ENCODE data around the gene MTOR. TPM values are rescaled to one million over a fixed set of nuclear protein-coding genes. Genes with fewer than 3 reads are reported as not detected.
"Not testable (repeated sequence)": the region's sequence is repeated elsewhere in the genome, so short reads cannot be mapped to it uniquely, and the experiment has no call there.

The MTOR gene
- total and polyA plus RNA-seq, 4 donors, result 15.1 to 36.6 (median 26.9) TPM

GRCh38 chr1:11105586-11105985 is 156.8 kb downstream of the MTOR start:
- Histone ChIP-seq H3K4me1 (ENCODE audit: control insufficient read depth in 5 of 5, insufficient read depth in 5 of 5, low read length in 5 of 5) (peaks cover 0 to 5% (median 0%) of the 10 kb centered on the region in 5 donors), H3K9ac (ENCODE audit: insufficient read depth in 1 of 2, low read length in 2 of 2) (no peak overlapping the region), H3K36me3 (ENCODE audit: control insufficient read depth in 4 of 4, insufficient read depth in 4 of 4, low read length in 4 of 4) (peaks cover 3 to 36% (median 21%) of the 10 kb centered on the region in 4 donors), H3K9me3 (ENCODE audit: control insufficient read depth in 4 of 4, insufficient read depth in 3 of 4, low read length in 3 of 4) (peaks cover 0 to 1% (median 0%) of the 10 kb centered on the region in 4 donors), H3K27me3 (ENCODE audit: control insufficient read depth in 3 of 3, insufficient read depth in 3 of 3, low read length in 2 of 3) (no peaks in the 10 kb centered on the region), H3K4me3 (no peak overlapping the region), H3K27ac (ENCODE audit: low read depth in 1 of 2, low read length in 1 of 2) (no peak overlapping the region)
- no peak for DNase-seq
- no peak for ATAC-seq (ENCODE audit: insufficient read depth, low FRiP score)
- no peak for TF ChIP-seq CTCF (IDR thresholded peaks at IDR 0.05; ENCODE audit: control extremely low read depth, extremely low read depth)
- 95 to 97% methylated on average over 10 of the region's 10 CpGs for WGBS, 2 donors

GRCh38 chr1:11101347-11101746 is 161.0 kb downstream of the MTOR start:
- no peak overlapping the region for H3K27ac ChIP-seq (ENCODE audit: low read depth in 1 of 2, low read length in 1 of 2)
- H3K9ac ChIP-seq (ENCODE audit: insufficient read depth in 1 of 2, low read length in 2 of 2), result no peak overlapping the region
- no peaks in the 10 kb centered on the region for H3K27me3 ChIP-seq (ENCODE audit: control insufficient read depth in 3 of 3, insufficient read depth in 3 of 3, low read length in 2 of 3)
- DNase-seq (no peak), ATAC-seq (ENCODE audit: insufficient read depth, low FRiP score) (no peak)
- H3K4me3 ChIP-seq, result no peak overlapping the region
- H3K4me1 ChIP-seq (ENCODE audit: control insufficient read depth in 5 of 5, insufficient read depth in 5 of 5, low read length in 5 of 5), result peaks cover 3 to 12% (median 8%) of the 10 kb centered on the region in 5 donors
- WGBS, 2 donors, result 93 to 96% methylated on average over 6 of the region's 6 CpGs
- TF ChIP-seq CTCF (IDR thresholded peaks at IDR 0.05; ENCODE audit: control extremely low read depth, extremely low read depth), result no peak
- peaks cover 3 to 15% (median 10%) of the 10 kb centered on the region in 4 donors for H3K36me3 ChIP-seq (ENCODE audit: control insufficient read depth in 4 of 4, insufficient read depth in 4 of 4, low read length in 4 of 4)
- peaks cover 0 to 1% (median 0%) of the 10 kb centered on the region in 4 donors for H3K9me3 ChIP-seq (ENCODE audit: control insufficient read depth in 4 of 4, insufficient read depth in 3 of 4, low read length in 3 of 4)

GRCh38 chr1:11100806-11101205 is 161.5 kb downstream of the MTOR start:
- ATAC-seq (ENCODE audit: insufficient read depth, low FRiP score); H3K9ac ChIP-seq (ENCODE audit: insufficient read depth in 1 of 2, low read length in 2 of 2); DNase-seq; H3K9me3 ChIP-seq (ENCODE audit: control insufficient read depth in 4 of 4, insufficient read depth in 3 of 4, low read length in 3 of 4); H3K27me3 ChIP-seq (ENCODE audit: control insufficient read depth in 3 of 3, insufficient read depth in 3 of 3, low read length in 2 of 3); H3K27ac ChIP-seq (ENCODE audit: low read depth in 1 of 2, low read length in 1 of 2); H3K4me3 ChIP-seq: not testable (repeated sequence)
- WGBS, 2 donors, result 96% methylated on average over 17 of the region's 17 CpGs
- peaks cover 2 to 15% (median 8%) of the 10 kb centered on the region in 4 donors for H3K36me3 ChIP-seq (ENCODE audit: control insufficient read depth in 4 of 4, insufficient read depth in 4 of 4, low read length in 4 of 4)
- peaks cover 3 to 12% (median 8%) of the 10 kb centered on the region in 5 donors for H3K4me1 ChIP-seq (ENCODE audit: control insufficient read depth in 5 of 5, insufficient read depth in 5 of 5, low read length in 5 of 5)

GRCh38 chr1:11100149-11100493 is 162.2 kb downstream of the MTOR start:
- Histone ChIP-seq H3K4me1 (ENCODE audit: control insufficient read depth in 5 of 5, insufficient read depth in 5 of 5, low read length in 5 of 5) (peaks cover 3 to 12% (median 8%) of the 10 kb centered on the region in 5 donors), H3K9ac (ENCODE audit: insufficient read depth in 1 of 2, low read length in 2 of 2) (peak overlapping the region; percentile 78 to 94), H3K27ac (ENCODE audit: low read depth in 1 of 2, low read length in 1 of 2) (peak overlapping the region; percentile 51 to 84), H3K36me3 (ENCODE audit: control insufficient read depth in 4 of 4, insufficient read depth in 4 of 4, low read length in 4 of 4) (peaks cover 0 to 12% (median 9%) of the 10 kb centered on the region in 4 donors), H3K9me3 (ENCODE audit: control insufficient read depth in 4 of 4, insufficient read depth in 3 of 4, low read length in 3 of 4) (peaks cover 0 to 1% (median 0%) of the 10 kb centered on the region in 4 donors), H3K4me3 (peak overlapping the region; percentile 99), H3K27me3 (ENCODE audit: control insufficient read depth in 3 of 3, insufficient read depth in 3 of 3, low read length in 2 of 3) (no peaks in the 10 kb centered on the region)
- 39 to 52% methylated on average over 13 of the region's 13 CpGs for WGBS, 2 donors
- no peak for TF ChIP-seq CTCF (IDR thresholded peaks at IDR 0.05; ENCODE audit: control extremely low read depth, extremely low read depth)
- DNase-seq, result no peak
- ATAC-seq (ENCODE audit: insufficient read depth, low FRiP score), result no peak

Data from lung (tissue), 12 donors.